AG04449 (cell line): ENCODE data around the gene FSTL1.

Experiments
- CTCF ChIA-PET: fragments of 350-600 bp; formaldehyde crosslinking; extraction: SDS; loops from one replicate; lab custom pipeline; 2021; ENCODE audit warnings: antibody characterized with exemption; lab: Yijun Ruan, JAX
- POLR2A ChIA-PET: fragments of 400-600, 350-600 bp; formaldehyde crosslinking; extraction: SDS; loops from one replicate; lab custom pipeline; 2020; ENCODE audit warnings: antibody characterized with exemption, inconsistent platforms; lab: Yijun Ruan, JAX
- DNase-seq: peaks from one replicate; pipeline ENCODE4 v3.0.0-alpha.2; 2010; ENCODE audit warnings: low read depth, low spot score
- H3K4me3 ChIP-seq: 2 replicates; pipeline ENCODE4 v1.5.1; 2011; ENCODE audit warnings: low read depth, mild to moderate bottlenecking, control low read depth, low read length
- CTCF ChIP-seq: IDR thresholded peaks from one replicate; pipeline ENCODE4 v1.5.1; 2011; ENCODE audit warnings: mild to moderate bottlenecking, moderate library complexity, low read length, control low read depth, inconsistent platforms; ENCODE audit not compliant: insufficient read depth; ENCODE audit errors: missing control alignments

FSTL1 gene

GRCh38 chr3:120344349-120344748 is 106.4 kb downstream of the FSTL1 start:
- TF ChIP-seq CTCF = no peak
- DNase-seq = no peak
- no peak overlapping the region for H3K4me3 ChIP-seq
- ChIA-PET POLR2A (no interaction called here), CTCF (interaction anchor here (2.0 kb wide), 1 partner anchor 72 kb away, joined by 5 read pairs; no protein-coding TSS in a partner anchor)
